GM13977 (cell line): ENCODE results near the gene UBE4B.

ENCODE experiments used
- DNase-seq: peaks from one replicate; pipeline ENCODE4 v3.0.0; 2012; ENCODE audit warnings: low spot score
- CTCF ChIP-seq: IDR thresholded peaks from 2 replicates; pipeline ENCODE4 v1.5.1; 2012; ENCODE audit warnings: mild to moderate bottlenecking, control low read depth; ENCODE audit not compliant: insufficient read depth; ENCODE audit errors: extremely low read depth, missing control alignments
- in situ Hi-C: fragments of 300-500 bp; cut with MboI; formaldehyde crosslinking; loops from one replicate; pipeline ENCODE4 v1.12.0; 2022; ENCODE audit warnings: low sequenced_read_pairs, low pct_unique_long_range_greater_than_20kb, mixed read lengths, inconsistent platforms; ENCODE audit not compliant: unreplicated experiment

UBE4B gene

GRCh38 chr1:10033359-10033845 is 644 bp downstream of the UBE4B start:
- in situ Hi-C loops = no loop called here
- no peak for TF ChIP-seq CTCF
- DNase-seq = peak; percentile 39

- no peak for TF ChIP-seq CTCF
- in situ Hi-C loops = no loop called here
- DNase-seq = no peak
These were observed 10.0 kb downstream of the UBE4B start for GRCh38 chr1:10042746-10043145.

- no peak for TF ChIP-seq CTCF
- no peak for DNase-seq
- in situ Hi-C loops = no loop called here
These were observed 13.0 kb downstream of the UBE4B start for GRCh38 chr1:10045480-10046355.

- no peak for TF ChIP-seq CTCF
- in situ Hi-C loops = no loop called here
- no peak for DNase-seq
These were observed 13.8 kb downstream of the UBE4B start for GRCh38 chr1:10046356-10047085.

GRCh38 chr1:10048601-10049000 is 15.8 kb downstream of the UBE4B start:
- no peak for TF ChIP-seq CTCF
- DNase-seq = no peak
- in situ Hi-C loops = no loop called here

GRCh38 chr1:10050611-10051010 is 17.9 kb downstream of the UBE4B start:
- DNase-seq = no peak
- no peak for TF ChIP-seq CTCF
- in situ Hi-C loops = no loop called here
